Globus pallidus (tissue), 1 donor: Measurements from ENCODE around the gene VAV2.
"Not testable (repeated sequence)": the region's sequence is repeated elsewhere in the genome, so short reads cannot be mapped to it uniquely, and the experiment has no call there.

Experiments
- DNase-seq: peaks from one replicate; pipeline ENCODE4 v3.0.0-alpha.2; 2015; ENCODE audit warnings: low spot score

Gene VAV2

GRCh38 chr9:133996531-133997520 lies 4.7 kb upstream of the VAV2 start:
- no peak for DNase-seq

GRCh38 chr9:133995012-133995896 lies 3.1 kb upstream of the VAV2 start:
- no peak for DNase-seq

- DNase-seq, result peak; percentile 46
Measured at GRCh38 chr9:133994353-133995011, 2.4 kb upstream of the VAV2 start.

- no peak for DNase-seq
Measured at GRCh38 chr9:133993635-133994253, 1.6 kb upstream of the VAV2 start.

GRCh38 chr9:133992780-133993634 lies 883 bp upstream of the VAV2 start:
- DNase-seq, result peak; percentile 50

GRCh38 chr9:133991214-133991921 lies 756 bp downstream of the VAV2 start:
- DNase-seq, result no peak

- no peak for DNase-seq
Measured at GRCh38 chr9:133990366-133991213, 1.5 kb downstream of the VAV2 start.

GRCh38 chr9:133989625-133990365 lies 2.3 kb downstream of the VAV2 start:
- DNase-seq, result no peak

- DNase-seq, result not testable (repeated sequence)
Measured at GRCh38 chr9:133988771-133989170, 3.4 kb downstream of the VAV2 start.

- DNase-seq, result no peak
Measured at GRCh38 chr9:133987946-133988665, 4.0 kb downstream of the VAV2 start.

GRCh38 chr9:133987446-133987788 lies 4.7 kb downstream of the VAV2 start:
- no peak for DNase-seq

- DNase-seq, result no peak
Measured at GRCh38 chr9:133986774-133987445, 5.2 kb downstream of the VAV2 start.

GRCh38 chr9:133986061-133986460 lies 6.1 kb downstream of the VAV2 start:
- DNase-seq, result no peak

GRCh38 chr9:133982971-133983720 lies 9.0 kb downstream of the VAV2 start:
- no peak for DNase-seq

GRCh38 chr9:133981958-133982681 lies 10.0 kb downstream of the VAV2 start:
- DNase-seq, result no peak

- no peak for DNase-seq
Measured at GRCh38 chr9:133981589-133981957, 10.6 kb downstream of the VAV2 start.
